ENCODE measurements around the gene BRINP3. TPM values are rescaled to one million over a fixed set of nuclear protein-coding genes. Genes with fewer than 3 reads are reported as not detected.
A peak's percentile ranks its signal among the peaks of the same experiment; 100 is the strongest.

The BRINP3 gene
- total RNA-seq, 1 donor, result 2.3 TPM

DNA sequence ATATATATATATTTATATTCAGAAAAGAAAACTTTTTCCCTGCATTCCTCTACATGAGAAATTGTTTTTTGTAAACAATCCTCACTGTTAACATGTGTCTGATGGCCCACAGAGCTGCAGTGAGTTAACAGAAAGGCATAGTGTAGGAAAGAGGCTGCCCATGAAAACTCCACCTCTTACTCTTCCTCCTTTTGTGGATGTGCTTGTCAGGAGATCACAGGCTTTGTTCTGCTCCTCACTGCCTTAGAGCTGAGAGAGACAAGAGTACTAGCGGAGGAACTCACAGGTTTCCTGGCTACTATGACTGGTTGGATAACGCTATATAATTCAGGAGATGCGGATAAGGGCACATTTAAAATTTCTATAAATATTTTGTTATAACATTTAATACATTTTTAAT is 200.6 kb downstream of the BRINP3 start:
- no peak overlapping the region for H3K4me3 ChIP-seq (ENCODE audit: low read depth, low read length)
- TF ChIP-seq, protein P1, sequence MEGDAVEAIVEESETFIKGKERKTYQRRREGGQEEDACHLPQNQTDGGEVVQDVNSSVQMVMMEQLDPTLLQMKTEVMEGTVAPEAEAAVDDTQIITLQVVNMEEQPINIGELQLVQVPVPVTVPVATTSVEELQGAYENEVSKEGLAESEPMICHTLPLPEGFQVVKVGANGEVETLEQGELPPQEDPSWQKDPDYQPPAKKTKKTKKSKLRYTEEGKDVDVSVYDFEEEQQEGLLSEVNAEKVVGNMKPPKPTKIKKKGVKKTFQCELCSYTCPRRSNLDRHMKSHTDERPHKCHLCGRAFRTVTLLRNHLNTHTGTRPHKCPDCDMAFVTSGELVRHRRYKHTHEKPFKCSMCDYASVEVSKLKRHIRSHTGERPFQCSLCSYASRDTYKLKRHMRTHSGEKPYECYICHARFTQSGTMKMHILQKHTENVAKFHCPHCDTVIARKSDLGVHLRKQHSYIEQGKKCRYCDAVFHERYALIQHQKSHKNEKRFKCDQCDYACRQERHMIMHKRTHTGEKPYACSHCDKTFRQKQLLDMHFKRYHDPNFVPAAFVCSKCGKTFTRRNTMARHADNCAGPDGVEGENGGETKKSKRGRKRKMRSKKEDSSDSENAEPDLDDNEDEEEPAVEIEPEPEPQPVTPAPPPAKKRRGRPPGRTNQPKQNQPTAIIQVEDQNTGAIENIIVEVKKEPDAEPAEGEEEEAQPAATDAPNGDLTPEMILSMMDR (IDR thresholded peaks at IDR 0.05; ENCODE audit: insufficient read depth, low read length), result no peak
- no peak for DNase-seq (ENCODE audit: low read depth)

DNA sequence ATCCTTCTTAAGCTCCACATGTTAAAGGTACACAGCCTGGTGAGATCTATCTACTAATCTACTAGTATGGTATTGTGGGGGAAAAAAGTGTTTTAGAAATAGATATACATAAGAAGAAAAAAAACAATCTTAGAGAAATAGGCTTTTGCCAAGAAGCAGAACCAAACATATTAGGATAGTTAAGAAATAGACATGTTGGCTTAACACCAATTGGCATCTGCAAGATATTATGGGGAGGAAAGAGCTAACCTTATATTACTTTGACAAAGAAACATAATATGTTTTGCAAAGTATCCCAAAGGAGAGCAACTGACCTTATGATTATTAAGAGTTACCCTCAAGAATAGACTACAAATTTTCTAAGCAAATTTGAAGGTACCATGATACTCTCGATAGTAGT is 202.9 kb downstream of the BRINP3 start:
- H3K4me3 ChIP-seq (ENCODE audit: low read depth, low read length), result no peak overlapping the region
- TF ChIP-seq, protein P1 (IDR thresholded peaks at IDR 0.05; ENCODE audit: insufficient read depth, low read length), result no peak
- peak; percentile 8 for DNase-seq (ENCODE audit: low read depth)

DNA sequence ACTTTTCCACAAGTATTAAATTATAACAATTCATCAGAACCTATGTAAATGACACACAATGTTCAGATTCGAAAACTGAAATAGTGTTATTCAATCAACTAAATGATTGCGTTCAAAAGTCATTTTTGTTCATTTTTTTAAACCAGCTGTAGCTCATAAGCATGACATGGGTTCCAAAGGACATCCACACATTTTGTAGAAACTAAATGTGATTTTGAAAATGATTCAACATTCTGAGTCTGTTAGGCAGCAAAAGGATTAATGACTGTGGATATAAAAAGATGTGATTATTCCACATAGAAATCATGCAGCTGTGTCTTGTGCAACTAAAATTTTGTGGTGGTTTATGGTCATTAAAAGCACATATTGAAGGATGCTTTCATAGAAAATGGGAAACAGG is 204.5 kb downstream of the BRINP3 start:
- no peak overlapping the region for H3K4me3 ChIP-seq (ENCODE audit: low read depth, low read length)
- DNase-seq (ENCODE audit: low read depth), result no peak
- TF ChIP-seq, protein P1 (IDR thresholded peaks at IDR 0.05; ENCODE audit: insufficient read depth, low read length), result no peak

DNA sequence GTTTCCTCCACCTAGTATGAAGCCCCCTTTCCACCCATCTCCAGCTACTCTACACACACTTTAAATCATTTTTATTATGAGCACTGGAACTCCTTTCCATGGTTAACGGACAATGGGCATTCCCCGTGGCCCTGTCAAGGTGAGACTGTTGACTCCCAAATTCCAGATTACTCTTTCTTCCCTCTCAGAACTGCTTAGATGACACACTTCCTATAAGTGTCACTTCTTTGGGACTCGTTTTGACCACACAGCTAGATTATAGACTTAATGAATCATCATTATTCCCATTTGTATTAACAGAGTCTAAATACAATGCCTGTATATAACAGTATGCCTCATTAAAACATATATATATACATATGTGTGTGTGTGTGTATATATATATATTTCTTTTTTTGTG is 215.1 kb downstream of the BRINP3 start:
- no peak overlapping the region for H3K4me3 ChIP-seq (ENCODE audit: low read depth, low read length)
- TF ChIP-seq, protein P1 (IDR thresholded peaks at IDR 0.05; ENCODE audit: insufficient read depth, low read length), result no peak
- DNase-seq (ENCODE audit: low read depth), result no peak

- no peak overlapping the region for H3K4me3 ChIP-seq (ENCODE audit: low read depth, low read length)
- TF ChIP-seq, protein P1 (IDR thresholded peaks at IDR 0.05; ENCODE audit: insufficient read depth, low read length), result no peak
- no peak for DNase-seq (ENCODE audit: low read depth)
Measured at GRCh38 chr1:190259424-190259823, 218.2 kb downstream of the BRINP3 start.

- TF ChIP-seq, protein P1 (IDR thresholded peaks at IDR 0.05; ENCODE audit: insufficient read depth, low read length), result no peak
- DNase-seq (ENCODE audit: low read depth), result no peak
- H3K4me3 ChIP-seq (ENCODE audit: low read depth, low read length), result no peak overlapping the region
Measured at GRCh38 chr1:190258003-190258402, 219.7 kb downstream of the BRINP3 start.

DNA sequence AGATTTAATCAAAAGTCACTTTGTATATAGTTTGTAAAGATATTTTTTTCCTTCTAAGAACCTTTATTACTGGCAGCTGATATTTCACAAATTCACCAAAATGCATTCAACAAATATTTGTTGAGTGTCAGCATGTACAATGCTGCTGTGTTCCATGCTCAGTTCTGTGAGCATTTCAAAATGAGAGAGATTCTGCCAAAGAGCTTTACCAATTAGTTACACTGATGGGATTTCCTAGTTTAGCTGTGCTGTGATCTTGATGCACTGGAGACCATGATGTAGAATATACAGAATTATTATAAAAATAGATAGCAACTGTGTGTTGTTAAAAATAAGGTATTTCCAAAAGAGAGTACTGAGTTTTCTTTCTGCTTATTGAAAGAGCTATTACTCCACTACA is 225.6 kb downstream of the BRINP3 start:
- H3K4me3 ChIP-seq (ENCODE audit: low read depth, low read length), result no peak overlapping the region
- TF ChIP-seq, protein P1 (IDR thresholded peaks at IDR 0.05; ENCODE audit: insufficient read depth, low read length), result no peak
- no peak for DNase-seq (ENCODE audit: low read depth)
